Measurements from ENCODE around the gene CACNG4.

CACNG4 gene

GRCh38 chr17:66988069-66988798 lies 23.7 kb downstream of the CACNG4 start:
- no peak for DNase-seq

- no peak for DNase-seq
Measured at GRCh38 chr17:66989076-66989475, 24.6 kb downstream of the CACNG4 start.

GRCh38 chr17:66989579-66989978 lies 25.1 kb downstream of the CACNG4 start:
- no peak for DNase-seq

- no peak for DNase-seq
Measured at GRCh38 chr17:66990047-66990446, 25.5 kb downstream of the CACNG4 start.

GRCh38 chr17:66992911-66993442 lies 28.5 kb downstream of the CACNG4 start:
- DNase-seq, result no peak

- no peak for DNase-seq
Measured at GRCh38 chr17:66994361-66994760, 29.9 kb downstream of the CACNG4 start.

- no peak for DNase-seq
Measured at GRCh38 chr17:66994930-66995535, 30.5 kb downstream of the CACNG4 start.

GRCh38 chr17:66995944-66996343 lies 31.4 kb downstream of the CACNG4 start:
- DNase-seq, result no peak

- no peak for DNase-seq
Measured at GRCh38 chr17:66996926-66997325, 32.4 kb downstream of the CACNG4 start.

- no peak for DNase-seq
Measured at GRCh38 chr17:67003231-67003630, 38.7 kb downstream of the CACNG4 start.

- no peak for DNase-seq
Measured at GRCh38 chr17:67004181-67004580, 39.7 kb downstream of the CACNG4 start.

- no peak for DNase-seq
Measured at GRCh38 chr17:67007266-67007665, 42.8 kb downstream of the CACNG4 start.

GRCh38 chr17:67008101-67008500 lies 43.6 kb downstream of the CACNG4 start:
- no peak for DNase-seq

- no peak for DNase-seq
Measured at GRCh38 chr17:67011527-67012175, 47.1 kb downstream of the CACNG4 start.

GRCh38 chr17:67013891-67014290 lies 49.4 kb downstream of the CACNG4 start:
- no peak for DNase-seq

GRCh38 chr17:67015001-67015400 lies 50.5 kb downstream of the CACNG4 start:
- DNase-seq, result no peak

- DNase-seq, result no peak
Measured at GRCh38 chr17:67016039-67016762, 51.7 kb downstream of the CACNG4 start.

- DNase-seq, result no peak
Measured at GRCh38 chr17:67017910-67018309, 53.4 kb downstream of the CACNG4 start.

GRCh38 chr17:67018471-67019434 lies 54.2 kb downstream of the CACNG4 start:
- no peak for DNase-seq

- DNase-seq, result no peak
Measured at GRCh38 chr17:67019809-67020208, 55.3 kb downstream of the CACNG4 start.

GRCh38 chr17:67020293-67020766 lies 55.8 kb downstream of the CACNG4 start:
- no peak for DNase-seq

GRCh38 chr17:67021196-67021595 lies 56.7 kb downstream of the CACNG4 start:
- no peak for DNase-seq

All from fibroblast of skin of right biceps (primary cell).